Osteocyte (in vitro differentiated cells): Measurements from ENCODE around the gene GRIN1. TPM values are rescaled to one million over a fixed set of nuclear protein-coding genes. Genes with fewer than 3 reads are reported as not detected.

Source experiments
- DNase-seq: peaks from one replicate; pipeline ENCODE4 v3.0.0; 2021; ENCODE audit warnings: mixed read lengths; ENCODE audit not compliant: unreplicated experiment; ENCODE audit errors: extremely low spot score
- H3K27ac Mint-ChIP-seq: one replicate; pipeline ENCODE4 v1.8.0; 2021; ENCODE audit warnings: mild to moderate bottlenecking, mixed read lengths; ENCODE audit not compliant: unreplicated experiment
- H3K27me3 Mint-ChIP-seq: one replicate; pipeline ENCODE4 v1.8.0; 2021; ENCODE audit warnings: mixed read lengths; ENCODE audit not compliant: unreplicated experiment
- H3K36me3 Mint-ChIP-seq: one replicate; pipeline ENCODE4 v1.8.0; 2021; ENCODE audit warnings: mixed read lengths; ENCODE audit not compliant: unreplicated experiment
- H3K4me1 Mint-ChIP-seq: one replicate; pipeline ENCODE4 v1.8.0; 2021; ENCODE audit warnings: mixed read lengths; ENCODE audit not compliant: unreplicated experiment
- H3K4me3 Mint-ChIP-seq: one replicate; pipeline ENCODE4 v1.8.0; 2021; ENCODE audit warnings: mild to moderate bottlenecking, moderate library complexity, mixed read lengths; ENCODE audit not compliant: unreplicated experiment
- H3K9me3 Mint-ChIP-seq: one replicate; pipeline ENCODE4 v1.8.0; 2021; ENCODE audit warnings: mixed read lengths; ENCODE audit not compliant: unreplicated experiment
- CTCF ChIP-seq: fragments of 200-600 bp; sonication (generic); IDR thresholded peaks from 2 replicates; pipeline ENCODE4 v1.5.0; 2021; ENCODE audit warnings: antibody characterized with exemption, mild to moderate bottlenecking, moderate library complexity
- total RNA-seq: library from RNA; stranded (reverse); gene quantifications from 2 replicates; pipeline ENCODE4 v1.2.1, GENCODE V29; 2021

The GRIN1 gene
- total RNA-seq, 1 donor from 2014 or later: not detected

DNA sequence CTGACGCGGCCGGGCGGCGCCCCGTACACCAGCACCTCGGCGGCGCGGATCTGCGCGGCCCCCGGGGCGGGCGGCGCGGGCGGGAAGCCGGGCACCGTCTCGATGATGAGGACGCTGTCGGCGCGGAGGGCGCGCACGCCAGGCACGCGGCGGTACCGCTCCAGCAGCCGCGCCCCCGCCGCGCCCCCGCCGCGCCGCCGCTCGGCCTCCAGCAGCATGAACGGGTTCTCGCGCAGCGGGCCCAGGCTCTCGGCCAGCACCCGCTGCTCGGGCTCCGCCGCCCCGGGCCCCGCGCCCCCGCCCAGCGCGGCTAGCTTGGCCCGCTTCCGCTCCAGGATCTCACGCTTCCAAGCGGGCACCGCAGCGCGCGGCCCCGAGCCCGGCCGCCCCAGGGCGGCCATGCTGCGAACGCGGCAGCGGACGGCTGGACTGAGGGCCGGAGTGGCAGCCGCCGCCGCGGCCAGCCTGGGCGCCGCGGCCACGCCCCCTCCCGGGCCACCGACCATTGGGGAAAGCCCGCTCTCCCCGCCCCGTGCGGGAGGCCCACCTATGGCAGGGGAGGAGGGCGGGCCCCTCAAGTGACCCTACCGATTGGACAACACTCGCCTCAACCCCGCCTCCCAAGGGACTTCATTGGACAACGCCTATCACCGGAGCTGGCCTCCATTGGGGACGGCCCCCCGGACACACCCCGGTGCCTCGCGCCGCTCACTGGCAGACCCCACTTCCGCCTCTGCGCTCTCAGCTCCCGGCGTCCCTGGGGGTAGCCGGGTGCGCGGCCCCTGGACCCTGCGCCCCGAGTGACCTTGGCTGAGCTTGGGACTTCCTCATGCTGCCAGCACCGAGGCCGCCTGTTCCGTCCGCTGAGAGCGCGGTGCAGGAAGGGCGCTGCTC is 61.6 kb downstream of the GRIN1 start, which contains the start of gene TPRN:
Gene TPRN, minus strand, starts transcription at position 431 of the 894 bp plus-strand sequence. Its CDS starts 30 bp downstream, at position 401.
- DNase-seq: peak; percentile 100
- peak within 1 kb of the TSS; percentile 60 for H3K27ac Mint-ChIP-seq
- TF ChIP-seq CTCF: no peak
- H3K9me3 Mint-ChIP-seq: no peaks in the 10 kb centered on the region
- H3K27me3 Mint-ChIP-seq: no peaks in the 10 kb centered on the region
- H3K4me3 Mint-ChIP-seq: peak within 1 kb of the TSS; percentile 82
- H3K4me1 Mint-ChIP-seq: peaks cover 44% of the 10 kb centered on the region
- H3K36me3 Mint-ChIP-seq: no peaks in the 10 kb centered on the region

DNA sequence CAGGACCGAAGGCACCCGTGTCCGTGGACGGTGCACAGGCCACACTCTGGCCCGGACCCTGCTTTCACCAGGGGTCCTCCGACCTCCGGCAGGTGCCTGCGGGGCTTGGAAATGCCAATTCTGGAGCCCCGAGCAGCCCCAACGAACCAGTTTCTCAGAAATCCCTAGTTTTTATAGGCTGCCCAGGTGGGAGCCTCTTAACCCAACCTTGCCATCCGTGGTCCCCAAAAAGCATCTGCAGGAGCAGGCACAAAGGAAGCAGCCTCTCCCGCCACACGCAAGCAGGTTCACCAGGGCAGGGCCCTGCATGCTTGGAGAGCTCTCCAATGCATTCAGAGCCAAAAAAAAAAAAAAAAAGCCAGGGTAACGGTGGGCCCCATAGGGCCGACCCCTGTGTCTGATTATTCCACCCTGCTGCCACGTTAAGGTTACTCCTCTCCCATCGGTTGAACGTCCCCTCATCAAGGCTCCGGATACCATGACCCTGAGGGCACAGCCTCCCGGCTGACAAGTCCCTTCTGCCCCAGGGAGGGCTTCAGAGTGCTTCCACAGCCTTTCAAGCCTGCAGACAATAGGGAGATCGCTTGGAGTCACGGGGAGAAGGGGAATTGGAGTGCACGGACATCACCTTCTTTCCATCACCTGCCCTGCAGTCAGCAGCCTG is 62.4 kb downstream of the GRIN1 start:
- Mint-ChIP-seq H3K4me1 (peaks cover 51% of the 10 kb centered on the region), H3K9me3 (no peaks in the 10 kb centered on the region), H3K27me3 (no peaks in the 10 kb centered on the region), H3K36me3 (no peaks in the 10 kb centered on the region), H3K4me3 (peak overlapping the region; percentile 78), H3K27ac (peak overlapping the region; percentile 60)
- TF ChIP-seq CTCF: no peak
- no peak for DNase-seq

GRCh38 chr9:137202966-137203365 is 64.0 kb downstream of the GRIN1 start:
- Mint-ChIP-seq H3K27me3 (no peaks in the 10 kb centered on the region), H3K9me3 (no peaks in the 10 kb centered on the region), H3K27ac (no peak overlapping the region), H3K4me1 (peaks cover 63% of the 10 kb centered on the region), H3K36me3 (peaks cover 6% of the 10 kb centered on the region), H3K4me3 (no peak overlapping the region)
- TF ChIP-seq CTCF: no peak
- DNase-seq: no peak

- no peak for DNase-seq
- H3K4me1 Mint-ChIP-seq: peaks cover 49% of the 10 kb centered on the region
- peak overlapping the region; percentile 86 for H3K4me3 Mint-ChIP-seq
- H3K27me3 Mint-ChIP-seq: no peaks in the 10 kb centered on the region
- peak overlapping the region; percentile 79 for H3K27ac Mint-ChIP-seq
- no peak for TF ChIP-seq CTCF
- H3K36me3 Mint-ChIP-seq: peaks cover 8% of the 10 kb centered on the region
- H3K9me3 Mint-ChIP-seq: no peaks in the 10 kb centered on the region
Measured at GRCh38 chr9:137204731-137205125, 65.8 kb downstream of the GRIN1 start.
